HG02763 (cell line): ENCODE measurements around the gene THBD.

Source experiments
- ATAC-seq: cut with Tn5 transposase; IDR thresholded peaks from one replicate; pipeline ENCODE4 v1.9.1; 2021; ENCODE audit warnings: mild to moderate bottlenecking, moderate library complexity; ENCODE audit not compliant: unreplicated experiment

Gene THBD

DNA sequence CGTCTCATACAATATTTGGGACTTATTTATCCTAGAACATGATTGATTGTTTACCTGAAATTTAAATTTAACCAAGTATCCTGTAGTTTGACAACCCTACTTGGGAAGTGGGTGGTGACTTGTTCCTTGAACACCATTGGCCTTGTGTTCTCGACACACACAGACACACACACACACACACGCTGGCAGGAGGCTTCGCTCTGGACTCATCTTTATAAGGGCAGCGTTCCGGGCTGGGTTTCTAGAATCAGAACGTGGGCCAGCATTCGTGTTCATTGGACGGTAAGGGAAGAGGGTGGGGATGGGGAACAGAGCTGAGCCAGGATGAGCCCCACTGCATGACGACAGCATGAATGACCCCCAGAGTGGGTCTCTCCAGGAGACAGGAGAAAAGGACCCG lies 30.5 kb downstream of the THBD start:
- ATAC-seq, result no peak

GRCh38 chr20:23018432-23018831 lies 31.0 kb downstream of the THBD start:
- no peak for ATAC-seq

DNA sequence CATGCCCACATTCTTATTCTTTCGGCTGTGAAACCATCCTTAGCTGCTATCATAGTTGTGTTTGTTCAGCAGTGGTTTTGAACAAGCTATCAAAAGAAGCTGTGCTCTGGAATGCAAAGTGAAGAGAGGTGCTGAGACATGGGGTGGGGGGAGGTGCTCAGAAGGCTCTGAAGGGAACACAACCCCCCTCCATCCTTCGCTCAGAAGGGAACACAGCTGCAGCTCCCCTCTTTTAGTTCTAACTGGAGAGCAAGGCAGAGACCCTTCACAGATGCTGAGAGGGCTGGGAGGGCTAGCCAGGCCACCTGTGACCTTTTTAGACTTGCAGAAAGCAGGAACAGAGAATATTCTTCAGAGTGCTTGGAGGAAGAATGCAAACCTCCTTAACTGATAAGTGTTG lies 32.0 kb downstream of the THBD start:
- no peak for ATAC-seq

DNA sequence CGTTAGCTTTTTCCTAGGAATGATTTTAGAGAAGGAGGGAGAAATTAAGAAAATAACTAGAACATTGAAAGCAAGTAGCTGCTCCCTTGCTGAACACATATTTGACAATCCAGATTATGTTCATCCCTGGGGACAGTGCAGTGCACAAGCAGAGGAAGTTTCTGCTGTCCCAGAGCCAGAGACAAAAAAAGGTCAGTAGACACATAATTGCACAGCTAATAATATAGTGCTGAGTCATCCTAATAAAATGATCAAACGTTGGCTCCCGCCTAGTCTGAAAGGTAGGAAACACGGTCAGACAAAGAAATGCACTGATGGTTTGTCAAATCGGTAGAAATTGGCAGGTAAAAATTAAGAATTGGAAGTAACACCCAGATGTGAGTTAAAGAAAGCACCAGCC lies 36.0 kb downstream of the THBD start:
- ATAC-seq, result no peak

- ATAC-seq, result no peak
These were observed 38.3 kb downstream of the THBD start for GRCh38 chr20:23011008-23011721.

DNA sequence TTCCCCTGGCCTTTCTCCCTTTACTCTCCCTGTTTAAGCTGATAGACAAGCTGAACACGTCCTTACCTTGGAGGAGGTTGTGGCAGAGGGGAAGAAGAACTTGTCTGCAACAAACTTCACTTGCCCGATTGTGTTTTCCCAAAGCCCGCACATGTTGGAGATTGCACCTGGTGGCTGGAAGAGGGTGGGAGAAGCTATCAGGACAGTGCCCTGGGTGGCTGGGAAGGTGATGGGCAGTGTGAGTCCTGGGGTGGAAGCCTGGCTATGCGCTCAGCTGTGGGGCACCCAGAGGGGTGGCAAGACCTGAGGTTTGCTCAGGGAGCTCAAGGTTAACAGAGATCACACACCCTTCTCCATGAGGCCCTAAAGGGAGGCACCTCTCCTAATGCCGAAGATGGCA lies 39.4 kb downstream of the THBD start:
- no peak for ATAC-seq

GRCh38 chr20:23009636-23010035 lies 39.8 kb downstream of the THBD start:
- ATAC-seq, result no peak

GRCh38 chr20:23008667-23009066 lies 40.8 kb downstream of the THBD start:
- ATAC-seq, result no peak

GRCh38 chr20:23007886-23008655 lies 41.4 kb downstream of the THBD start:
- no peak for ATAC-seq

GRCh38 chr20:23007462-23007861 lies 42.0 kb downstream of the THBD start:
- ATAC-seq, result no peak

- no peak for ATAC-seq
These were observed 43.7 kb downstream of the THBD start for GRCh38 chr20:23005776-23006175.

DNA sequence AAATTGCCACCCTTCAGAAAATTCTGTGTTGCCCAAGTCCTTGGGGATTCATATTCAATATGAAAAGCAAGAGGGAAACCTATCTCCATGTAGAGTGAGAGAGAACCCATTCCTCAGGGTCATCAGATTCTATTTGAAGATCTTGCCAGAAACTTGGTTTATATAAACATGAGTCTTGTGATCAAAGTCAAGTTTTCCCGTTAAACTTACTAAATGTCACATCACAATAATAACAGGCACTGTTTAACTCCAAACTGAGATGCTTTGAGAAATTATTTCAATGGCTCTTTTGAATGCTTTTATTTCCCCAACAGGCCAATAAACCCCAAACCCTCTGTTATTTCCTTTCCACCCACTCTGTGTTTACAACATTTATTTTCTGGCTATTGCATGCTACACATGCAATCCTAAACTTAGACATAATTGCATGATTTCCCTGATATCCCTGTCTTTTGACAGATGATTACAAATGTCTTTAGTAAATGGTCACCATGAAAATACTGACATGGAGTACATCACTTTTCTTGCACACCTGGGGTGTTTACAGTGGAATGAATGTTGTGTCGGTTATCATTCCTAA lies 45.5 kb downstream of the THBD start:
- ATAC-seq, result no peak

DNA sequence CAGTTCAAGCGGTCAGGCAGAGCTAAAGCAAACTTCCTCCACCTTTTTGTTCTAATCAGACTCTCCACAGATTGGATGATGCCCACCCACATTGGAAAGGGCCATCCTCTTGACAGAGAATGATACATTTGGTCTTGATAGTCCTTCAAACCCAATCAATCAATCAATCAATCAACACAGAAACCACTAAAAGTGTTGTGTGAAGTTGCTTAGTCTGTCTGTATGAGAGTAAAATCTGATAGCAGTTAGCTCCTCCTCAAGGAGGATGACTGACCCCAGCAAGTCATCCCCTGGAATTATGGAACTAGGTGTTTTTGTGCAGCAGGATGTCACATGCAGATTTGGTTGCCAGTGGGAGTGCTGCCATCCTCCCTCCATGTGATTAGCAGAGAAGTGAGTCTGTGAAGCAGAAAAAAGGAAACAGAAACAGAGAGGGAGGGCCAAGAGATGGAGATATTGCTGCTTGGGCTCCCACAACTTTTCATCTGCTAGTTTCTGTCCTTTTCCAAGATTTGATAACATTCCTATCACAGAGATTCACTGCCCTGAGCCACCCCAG lies 46.3 kb downstream of the THBD start:
- no peak for ATAC-seq

- no peak for ATAC-seq
These were observed 47.2 kb downstream of the THBD start for GRCh38 chr20:23002276-23002675.

DNA sequence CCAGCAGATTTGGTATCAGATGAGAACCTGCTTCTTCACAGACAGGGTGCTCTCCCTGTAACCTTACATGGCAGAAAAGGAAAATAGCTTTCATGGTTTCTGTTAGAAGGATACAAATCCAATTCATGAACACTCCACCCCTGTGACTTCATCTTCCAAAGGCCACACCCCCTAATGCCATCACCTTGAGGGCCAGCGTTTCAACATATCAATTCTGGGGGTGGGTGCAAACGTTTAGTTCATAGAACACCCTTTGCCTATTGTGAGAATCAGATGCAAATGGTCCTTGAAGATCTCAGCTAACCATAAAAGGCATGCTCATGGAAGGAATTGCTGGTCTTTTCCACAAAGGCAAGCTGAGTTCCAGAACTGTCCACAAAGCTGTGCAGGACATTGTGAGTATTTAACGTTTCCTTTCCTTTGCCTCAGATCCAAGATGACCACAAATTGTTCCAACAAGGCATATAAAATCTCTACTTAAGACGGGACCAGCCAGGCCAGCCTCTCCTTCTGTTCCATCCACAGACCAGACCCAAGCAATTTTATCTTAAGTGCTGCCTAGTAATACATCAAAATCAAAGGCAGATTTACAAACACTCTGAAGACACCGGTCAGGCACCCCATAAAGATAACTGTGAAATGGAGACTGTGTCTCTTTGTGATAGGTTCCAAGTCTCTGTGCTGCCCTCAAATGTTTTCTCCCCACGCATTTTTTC lies 49.1 kb downstream of the THBD start:
- no peak for ATAC-seq

GRCh38 chr20:22999756-23000155 lies 49.7 kb downstream of the THBD start:
- no peak for ATAC-seq

- ATAC-seq, result no peak
These were observed 51.0 kb downstream of the THBD start for GRCh38 chr20:22998476-22998875.

GRCh38 chr20:22995923-22996322 lies 53.5 kb downstream of the THBD start:
- no peak for ATAC-seq
